T-cell (primary cell): ENCODE data around the gene NDRG4. TPM values are rescaled to one million over a fixed set of nuclear protein-coding genes. Genes with fewer than 3 reads are reported as not detected.

ENCODE experiments used
- ATAC-seq, 4 experiments: fragments of 200-7000 bp in 3 of 4; fragments of 150-1000 bp in 1 of 4; cut with Tn5 transposase; replicated peaks in 1 of 4; 1 replicate in 3 of 4; 2 replicates in 1 of 4; pipeline ENCODE4 v1.10.0; 2021; ENCODE audit warnings: moderate library complexity in 3 of 4, mild to moderate bottlenecking in 2 of 4, moderate number of reproducible peaks in 1 of 4
- CTCF ChIA-PET, 2 donors: fragments of 300-600 bp; sonication (Branson Sonifier 250); formaldehyde crosslinking; loops; one replicate each; lab custom pipeline; 2022; ENCODE audit warnings: antibody characterized with exemption in 2 of 2; lab: Charles Lee
- POLR2A ChIA-PET, 2 donors: fragments of 300-600 bp; sonication (Branson Sonifier 250); formaldehyde crosslinking; loops; one replicate each; lab custom pipeline; 2022; ENCODE audit warnings: antibody characterized with exemption in 2 of 2; lab: Charles Lee
- DNase-seq, 35 experiments: peaks; one replicate each; pipeline versions ENCODE4 v3.0.0 to v3.0.0-alpha.2; 2013 to 2023
- H3K27ac ChIP-seq: one replicate; pipeline ENCODE4 v1.5.1; 2013; ENCODE audit warnings: low read length
- H3K27me3 ChIP-seq, 2 experiments: replicated peaks in 1 of 2; 1 replicate in 1 of 2; 2 replicates in 1 of 2; pipeline versions ENCODE4 v1.6.1 to v1.7.0; 2013; ENCODE audit warnings: low read length in 1 of 2, mixed read lengths in 1 of 2; ENCODE audit not compliant: control insufficient read depth in 2 of 2, insufficient read depth in 2 of 2; ENCODE audit errors: extremely low read depth in 1 of 2
- H3K36me3 ChIP-seq, 2 donors: 1 replicate in 1 of 2; 2 replicates in 1 of 2; pipeline versions ENCODE4 v1.6.1 to v1.7.0; 2013; ENCODE audit warnings: low read length in 1 of 2; ENCODE audit not compliant: control insufficient read depth in 2 of 2, insufficient read depth in 1 of 2; ENCODE audit errors: extremely low read depth in 1 of 2
- H3K4me1 ChIP-seq, 2 experiments: 1 replicate in 1 of 2; 2 replicates in 1 of 2; pipeline versions ENCODE4 v1.6.1 to v1.7.0; 2013; ENCODE audit warnings: low read length in 2 of 2, mixed read lengths in 1 of 2; ENCODE audit not compliant: insufficient read depth in 2 of 2, control insufficient read depth in 1 of 2; ENCODE audit errors: extremely low read depth in 1 of 2
- H3K4me3 ChIP-seq, 2 donors: 1 replicate in 1 of 2; 2 replicates in 1 of 2; pipeline versions ENCODE4 v1.5.1 to v1.7.0; 2013; ENCODE audit warnings: mild to moderate bottlenecking in 2 of 2, low read length in 1 of 2, moderate library complexity in 1 of 2; ENCODE audit not compliant: control insufficient read depth in 1 of 2; ENCODE audit errors: extremely low read depth in 1 of 2
- H3K9me3 ChIP-seq: 2 replicates; pipeline ENCODE4 v1.7.0; 2013
- H3K27ac Mint-ChIP-seq, 2 donors: one replicate each; pipeline ENCODE4 v1.8.0; 2020 to 2021; ENCODE audit warnings: mild to moderate bottlenecking in 2 of 2, mixed read lengths in 2 of 2
- H3K27me3 Mint-ChIP-seq, 2 donors: one replicate each; pipeline ENCODE4 v1.8.0; 2021 to 2022; ENCODE audit warnings: mixed read lengths in 2 of 2
- H3K36me3 Mint-ChIP-seq: one replicate; pipeline ENCODE4 v1.8.0; 2021; ENCODE audit warnings: mixed read lengths
- H3K4me1 Mint-ChIP-seq, 3 donors: one replicate each; pipeline ENCODE4 v1.8.0; 2020 to 2022; ENCODE audit warnings: mixed read lengths in 3 of 3, mild to moderate bottlenecking in 1 of 3
- H3K4me3 Mint-ChIP-seq, 3 donors: one replicate each; pipeline ENCODE4 v1.8.0; 2020 to 2022; ENCODE audit warnings: mild to moderate bottlenecking in 3 of 3, mixed read lengths in 3 of 3, moderate library complexity in 3 of 3
- H3K9me3 Mint-ChIP-seq, 3 donors: one replicate each; pipeline ENCODE4 v1.8.0; 2020 to 2022; ENCODE audit warnings: mixed read lengths in 3 of 3
- WGBS: methylation state at CpG from one replicate; pipeline ENCODE4 v1.1.5; 2013; ENCODE audit warnings: missing lambda C conversion rate; ENCODE audit not compliant: insufficient coverage; 5-methylcytosine and 5-hydroxymethylcytosine counted together
- total RNA-seq, 35 experiments: library from RNA in 6 of 35; stranded (reverse) in 6 of 35; fragments of 120-200 nt in 1 of 35; gene quantifications; one replicate each; pipeline versions ENCODE4 v1.2.1 to v1.2.4 and lab custom pipeline; 2013 to 2026

Gene NDRG4, protein sequence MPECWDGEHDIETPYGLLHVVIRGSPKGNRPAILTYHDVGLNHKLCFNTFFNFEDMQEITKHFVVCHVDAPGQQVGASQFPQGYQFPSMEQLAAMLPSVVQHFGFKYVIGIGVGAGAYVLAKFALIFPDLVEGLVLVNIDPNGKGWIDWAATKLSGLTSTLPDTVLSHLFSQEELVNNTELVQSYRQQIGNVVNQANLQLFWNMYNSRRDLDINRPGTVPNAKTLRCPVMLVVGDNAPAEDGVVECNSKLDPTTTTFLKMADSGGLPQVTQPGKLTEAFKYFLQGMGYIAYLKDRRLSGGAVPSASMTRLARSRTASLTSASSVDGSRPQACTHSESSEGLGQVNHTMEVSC
- total RNA-seq (1 to 10 TPM in 4 of 5 donors, under 1 TPM in 1; 0.66 to 3.6 (median 1.7) TPM), total RNA-seq (lab: John Stamatoyannopoulos, UW) (0.38 to 5.2 (median 0.93) reads per million in 29 experiments)
- 1.5 TPM for total RNA-seq (2013)

DNA sequence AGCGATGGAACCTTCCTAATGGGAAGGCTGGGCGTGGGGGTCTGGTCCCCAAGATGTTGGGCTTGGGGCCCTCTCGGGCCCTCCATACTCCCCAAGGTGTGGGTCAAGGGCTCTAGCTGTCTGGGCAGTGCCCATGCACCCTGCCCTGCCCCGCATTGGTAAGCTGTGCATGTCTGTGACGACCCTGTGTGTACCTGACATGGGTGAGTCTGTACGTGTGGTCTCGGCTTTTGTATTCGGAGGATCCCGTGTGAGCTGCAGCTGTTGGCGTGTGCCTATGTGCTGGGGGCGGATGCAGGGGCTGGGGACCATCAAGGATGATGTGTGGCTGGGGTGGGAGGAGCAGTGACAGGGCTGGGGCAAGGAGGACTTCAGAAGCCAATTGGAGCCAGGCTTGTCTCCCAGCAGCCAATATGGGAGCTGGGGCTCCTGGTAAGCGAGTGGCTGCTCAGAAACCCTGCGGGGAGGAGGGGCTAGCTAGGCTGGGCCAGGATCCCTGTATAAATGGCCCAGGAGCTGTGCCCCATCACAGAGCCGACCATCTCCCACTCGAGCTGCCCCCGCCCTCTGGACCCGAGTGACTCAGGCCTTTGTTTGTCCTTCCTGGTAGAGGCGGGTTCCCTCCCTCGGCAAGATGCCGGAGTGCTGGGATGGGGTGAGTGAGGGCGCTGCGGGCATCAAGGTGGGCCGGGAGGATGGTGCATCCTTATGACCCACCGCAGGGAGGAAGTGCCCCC, at the start of gene NDRG4:
Gene NDRG4 (plus strand): TSS at position 529 of the 737 bp plus-strand sequence. CDS start 106 bp downstream, at position 635.
- Histone ChIP-seq H3K36me3 (no peaks in the 10 kb centered on the region), H3K27me3 (peaks cover 0 to 64% of the 10 kb centered on the region in 2 experiments), H3K4me3 (peak within 1 kb of the TSS; percentile 54 to 82), H3K4me1 (peaks cover 7 to 27% of the 10 kb centered on the region in 2 experiments), H3K27ac (no peak within 1 kb of the TSS), H3K9me3 (no peaks in the 10 kb centered on the region)
- peak within 1 kb of the TSS; percentile 71 to 84 (median 74) for H3K4me3 Mint-ChIP-seq
- no peak within 1 kb of the TSS for H3K27ac Mint-ChIP-seq
- ChIA-PET CTCF (interaction anchor here (0.6 to 0.8 kb wide), 2 partner anchors 162 to 378 kb away, joined by 3 to 7 read pairs; no protein-coding TSS in a partner anchor), POLR2A (interaction anchor here in 1 of 2 donors (0.6 kb wide), 1 partner anchor 13 kb away, joined by 6 read pairs; no protein-coding TSS in a partner anchor)
- no peaks in the 10 kb centered on the region for H3K36me3 Mint-ChIP-seq
- H3K9me3 Mint-ChIP-seq, result no peaks in the 10 kb centered on the region
- WGBS, result 62% methylated on average over 15 of the region's 24 CpGs
- peaks cover 15 to 23% (median 20%) of the 10 kb centered on the region in 3 donors for H3K4me1 Mint-ChIP-seq
- DNase-seq (peak in 24 of 35 experiments; percentile 15 to 59 (median 41)), ATAC-seq (peak; percentile 44 to 82 (median 55))
- peaks cover 0 to 20% of the 10 kb centered on the region in 2 donors for H3K27me3 Mint-ChIP-seq

DNA sequence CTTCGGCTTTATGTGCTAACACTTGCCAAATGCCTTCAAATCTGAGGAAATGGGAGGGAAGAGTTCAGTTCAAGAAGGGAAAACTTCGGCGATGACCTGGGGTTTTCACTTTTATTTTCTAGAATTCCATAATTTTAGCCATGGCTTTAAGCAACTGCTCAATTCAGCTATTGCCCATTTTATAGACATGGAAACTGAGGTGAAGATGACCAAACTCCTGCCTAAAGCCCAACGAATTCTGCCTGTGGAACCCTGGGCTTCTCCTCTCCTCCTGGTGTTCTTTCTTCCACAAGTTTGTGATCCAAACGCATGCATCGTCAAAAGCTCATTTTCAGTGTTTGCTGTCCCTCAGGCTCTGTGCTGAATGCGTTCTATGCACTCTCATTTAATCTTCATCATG, 49.4 kb upstream of the NDRG4 start:
- H3K9me3 Mint-ChIP-seq, result no peaks in the 10 kb centered on the region
- H3K27ac Mint-ChIP-seq, result no peak overlapping the region
- Histone ChIP-seq H3K27me3 (peaks cover 0 to 19% of the 10 kb centered on the region in 2 experiments), H3K4me3 (no peak overlapping the region), H3K9me3 (no peaks in the 10 kb centered on the region), H3K27ac (no peak overlapping the region), H3K4me1 (no peaks in the 10 kb centered on the region), H3K36me3 (no peaks in the 10 kb centered on the region)
- CTCF ChIA-PET, result no interaction called here
- no peak for DNase-seq
- H3K4me1 Mint-ChIP-seq, result no peaks in the 10 kb centered on the region
- POLR2A ChIA-PET, result no interaction called here
- 20% methylated on average over 1 of the region's 7 CpGs for WGBS
- peaks cover 12 to 14% of the 10 kb centered on the region in 2 donors for H3K27me3 Mint-ChIP-seq
- H3K4me3 Mint-ChIP-seq, result no peak overlapping the region
- H3K36me3 Mint-ChIP-seq, result no peaks in the 10 kb centered on the region
- no peak for ATAC-seq

DNA sequence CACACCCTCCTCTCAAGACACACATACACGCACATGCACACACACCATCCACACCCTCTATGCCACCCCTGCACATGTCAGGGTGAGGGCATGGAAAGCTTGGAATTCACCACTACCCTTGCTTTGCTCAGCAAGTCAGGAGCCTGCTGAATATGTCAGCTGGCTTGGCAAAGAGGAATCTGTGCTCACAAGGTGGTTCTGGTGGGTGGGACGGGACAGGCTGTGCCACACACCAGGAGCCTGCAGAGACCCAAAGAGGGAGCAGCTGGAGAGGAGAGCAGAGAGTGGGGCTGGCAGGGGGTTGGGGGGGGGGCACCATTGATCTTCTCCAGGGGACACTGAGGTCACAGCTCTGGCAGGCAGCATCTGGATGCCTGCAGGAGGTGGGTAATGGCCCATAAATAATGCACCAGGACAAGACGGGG, 48.7 kb upstream of the NDRG4 start:
- H3K4me1 Mint-ChIP-seq, result no peaks in the 10 kb centered on the region
- H3K36me3 Mint-ChIP-seq, result no peaks in the 10 kb centered on the region
- no peaks in the 10 kb centered on the region for H3K9me3 Mint-ChIP-seq
- POLR2A ChIA-PET, result no interaction called here
- DNase-seq (no peak), ATAC-seq (no peak)
- peaks cover 12 to 14% of the 10 kb centered on the region in 2 donors for H3K27me3 Mint-ChIP-seq
- Histone ChIP-seq H3K27me3 (peaks cover 0 to 22% of the 10 kb centered on the region in 2 experiments), H3K9me3 (no peaks in the 10 kb centered on the region), H3K4me3 (no peak overlapping the region), H3K36me3 (no peaks in the 10 kb centered on the region), H3K27ac (no peak overlapping the region), H3K4me1 (no peaks in the 10 kb centered on the region)
- H3K4me3 Mint-ChIP-seq, result no peak overlapping the region
- WGBS, result 73% methylated on average over 2 of the region's 3 CpGs
- no peak overlapping the region for H3K27ac Mint-ChIP-seq
- CTCF ChIA-PET, result interaction anchor here in 1 of 2 donors (0.6 kb wide), 1 partner anchor 544 kb away, joined by 3 read pairs; no protein-coding TSS in a partner anchor

DNA sequence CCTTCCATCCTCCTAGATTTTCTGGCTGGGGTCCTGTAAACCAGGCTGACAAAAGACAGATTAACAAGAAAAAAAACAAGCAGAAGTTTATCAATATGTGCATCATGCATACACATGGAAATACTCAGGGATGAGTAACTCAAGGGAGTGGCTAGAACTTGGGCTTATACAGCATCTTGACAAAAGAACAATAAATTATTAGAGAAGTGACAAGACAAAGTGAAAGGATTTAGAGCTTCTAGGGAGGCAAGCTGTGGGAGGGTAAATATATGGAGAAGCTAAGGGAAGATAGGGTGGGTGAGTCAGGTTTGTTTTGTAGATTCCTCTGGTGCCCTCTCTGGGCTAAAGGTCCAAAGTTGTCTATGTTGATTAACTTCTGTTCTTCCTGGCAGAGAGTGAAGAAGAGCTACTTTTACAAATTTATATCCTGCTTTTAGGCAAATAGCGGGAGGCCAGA, 48.0 kb upstream of the NDRG4 start:
- DNase-seq (no peak), ATAC-seq (no peak)
- peaks cover 12 to 14% of the 10 kb centered on the region in 2 donors for H3K27me3 Mint-ChIP-seq
- Histone ChIP-seq H3K4me1 (no peaks in the 10 kb centered on the region), H3K4me3 (no peak overlapping the region), H3K36me3 (no peaks in the 10 kb centered on the region), H3K27ac (no peak overlapping the region), H3K9me3 (no peaks in the 10 kb centered on the region), H3K27me3 (peaks cover 0 to 24% of the 10 kb centered on the region in 2 experiments)
- H3K9me3 Mint-ChIP-seq, result no peaks in the 10 kb centered on the region
- no peaks in the 10 kb centered on the region for H3K36me3 Mint-ChIP-seq
- H3K4me1 Mint-ChIP-seq, result no peaks in the 10 kb centered on the region
- no peak overlapping the region for H3K27ac Mint-ChIP-seq
- H3K4me3 Mint-ChIP-seq, result no peak overlapping the region
- ChIA-PET CTCF (interaction anchor here in 1 of 2 donors (0.6 kb wide), 1 partner anchor 32 kb away, joined by 3 read pairs; no protein-coding TSS in a partner anchor), POLR2A (no interaction called here)
- no CpG with 5 or more reads among the region's 1 CpG for WGBS

DNA sequence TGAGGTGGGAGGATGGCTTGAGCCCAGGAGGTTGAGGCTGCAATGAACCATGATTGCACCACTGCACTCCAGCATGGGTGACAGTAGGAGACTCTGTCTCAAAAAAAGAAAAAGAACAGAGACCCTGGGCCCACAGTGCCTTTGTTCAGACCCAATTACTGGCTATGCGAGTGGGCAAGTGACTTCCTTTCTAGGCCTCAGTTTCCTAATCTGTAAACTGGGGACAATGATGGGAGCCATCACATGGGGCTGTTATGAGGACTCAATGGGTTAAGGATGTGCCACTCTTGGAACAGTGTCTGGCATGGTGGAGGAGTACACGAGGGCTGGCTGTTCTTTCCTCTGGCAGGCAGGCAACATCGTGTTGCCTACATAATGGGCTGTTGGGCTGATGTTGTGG, 47.3 kb upstream of the NDRG4 start:
- Histone ChIP-seq H3K4me1 (no peaks in the 10 kb centered on the region), H3K9me3 (no peaks in the 10 kb centered on the region), H3K27me3 (peaks cover 0 to 25% of the 10 kb centered on the region in 2 experiments), H3K4me3 (no peak overlapping the region), H3K36me3 (no peaks in the 10 kb centered on the region), H3K27ac (no peak overlapping the region)
- Mint-ChIP-seq H3K4me1 (no peaks in the 10 kb centered on the region), H3K36me3 (no peaks in the 10 kb centered on the region), H3K9me3 (no peaks in the 10 kb centered on the region), H3K4me3 (no peak overlapping the region), H3K27ac (no peak overlapping the region), H3K27me3 (peaks cover 10 to 17% of the 10 kb centered on the region in 2 donors)
- ATAC-seq (no peak), DNase-seq (no peak)
- CTCF ChIA-PET, result interaction anchor here in 1 of 2 donors (0.6 kb wide), 1 partner anchor 31 kb away, joined by 3 read pairs; no protein-coding TSS in a partner anchor
- POLR2A ChIA-PET, result no interaction called here
- WGBS, result 94% methylated on average over 2 of the region's 3 CpGs

DNA sequence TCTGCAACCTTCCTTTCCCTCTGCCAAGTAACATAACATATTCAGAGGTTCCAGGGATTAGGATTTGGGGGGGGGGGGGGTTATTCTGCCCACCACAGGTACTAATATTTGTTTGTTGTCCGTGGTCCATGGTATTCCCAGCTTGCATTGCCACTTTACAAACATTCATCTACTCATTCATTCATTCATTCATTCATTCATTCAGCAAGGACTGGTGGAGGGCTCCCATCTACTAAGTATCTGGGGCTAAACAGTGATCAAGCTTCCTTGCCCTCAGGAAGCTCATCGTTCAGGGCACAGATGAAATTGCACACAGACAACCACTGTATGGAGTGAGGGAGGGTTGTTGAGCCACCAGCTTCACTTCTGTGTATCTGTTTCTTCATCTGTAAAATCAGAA, 45.8 kb upstream of the NDRG4 start:
- no peaks in the 10 kb centered on the region for H3K36me3 Mint-ChIP-seq
- WGBS, result no CpG with 5 or more reads among the region's 2 CpGs

More for the DNA sequence above, 45.8 kb upstream of the NDRG4 start:
- Mint-ChIP-seq H3K9me3 (no peaks in the 10 kb centered on the region), H3K27ac (no peak overlapping the region), H3K4me1 (no peaks in the 10 kb centered on the region), H3K4me3 (no peak overlapping the region), H3K27me3 (peaks cover 14 to 21% of the 10 kb centered on the region in 2 donors)
- ChIA-PET POLR2A (no interaction called here), CTCF (interaction anchor here (0.6 to 1.2 kb wide), 2 partner anchors 10 to 60 kb away, joined by 3 read pairs; no protein-coding TSS in a partner anchor)
- DNase-seq (no peak), ATAC-seq (no peak)
- H3K27ac ChIP-seq, result no peak overlapping the region
- peaks cover under 1 to 25% of the 10 kb centered on the region in 2 experiments for H3K27me3 ChIP-seq
- no peaks in the 10 kb centered on the region for H3K9me3 ChIP-seq
- H3K4me3 ChIP-seq, result no peak overlapping the region
- H3K4me1 ChIP-seq, result no peaks in the 10 kb centered on the region
- H3K36me3 ChIP-seq, result no peaks in the 10 kb centered on the region
